OCI-LY7 (cell line): ENCODE measurements around the gene HHEX. TPM values are rescaled to one million over a fixed set of nuclear protein-coding genes. Genes with fewer than 3 reads are reported as not detected.

ENCODE experiments used
- BruUV-seq: library from RNA; stranded (reverse); fragments of 400-500 nt; replicated peaks from 2 replicates; lab custom pipeline; 2021; lab: Mats Ljungman, UMichigan
- CTCF ChIA-PET: fragments of 300-600 bp; sonication (Branson Sonifier 250); formaldehyde crosslinking; loops from one replicate; lab custom pipeline; 2022; ENCODE audit warnings: antibody characterized with exemption; ENCODE audit not compliant: unreplicated experiment; lab: Charles Lee
- POLR2A ChIA-PET: fragments of 300-600 bp; sonication (Branson Sonifier 250); formaldehyde crosslinking; loops from one replicate; lab custom pipeline; 2022; ENCODE audit warnings: antibody characterized with exemption; lab: Charles Lee
- DNase-seq: peaks from one replicate; pipeline ENCODE4 v3.0.0-alpha.2; 2015; ENCODE audit warnings: low spot score
- H2AFZ ChIP-seq: fragments of 200-600 bp; sonication (generic), shearing (Covaris generic); 2 replicates; pipeline ENCODE4 v1.6.1; 2014; ENCODE audit warnings: mild to moderate bottlenecking, antibody characterized with exemption, low read length, moderate library complexity
- H3K27ac ChIP-seq: fragments of 200-600 bp; sonication (generic); 2 replicates; pipeline ENCODE4 v1.5.1; 2014; ENCODE audit warnings: mixed run types, low read depth, mild to moderate bottlenecking, moderate library complexity, low read length, inconsistent platforms; ENCODE audit not compliant: poor library complexity, severe bottlenecking
- H3K36me3 ChIP-seq: fragments of 200-600 bp; sonication (generic); 2 replicates; pipeline ENCODE4 v1.6.1; 2014; ENCODE audit warnings: mild to moderate bottlenecking, antibody characterized with exemption, low read length, moderate library complexity, mixed read lengths; ENCODE audit not compliant: insufficient read depth
- H3K4me1 ChIP-seq: fragments of 200-600 bp; sonication (generic); 2 replicates; pipeline ENCODE4 v1.5.1; 2014; ENCODE audit warnings: mild to moderate bottlenecking, low read length; ENCODE audit not compliant: insufficient read depth, poor library complexity, severe bottlenecking
- H3K4me2 ChIP-seq: fragments of 200-600 bp; sonication (generic); 2 replicates; pipeline ENCODE4 v1.6.1; 2014; ENCODE audit warnings: mild to moderate bottlenecking, low read length
- H3K4me3 ChIP-seq: fragments of 200-600 bp; sonication (generic); 2 replicates; pipeline ENCODE4 v1.5.1; 2014; ENCODE audit warnings: mild to moderate bottlenecking, low read depth, low read length; ENCODE audit not compliant: poor library complexity, severe bottlenecking
- H3K79me2 ChIP-seq: fragments of 200-600 bp; sonication (generic); 2 replicates; pipeline ENCODE4 v1.6.1; 2016; ENCODE audit warnings: low read depth, mild to moderate bottlenecking, low read length, moderate library complexity, mixed read lengths; ENCODE audit not compliant: insufficient read depth
- H3K9me2 ChIP-seq: fragments of 200-600 bp; sonication (generic); 2 replicates; pipeline ENCODE4 v1.6.1; 2016; ENCODE audit warnings: mild to moderate bottlenecking, low read length, mixed read lengths; ENCODE audit not compliant: insufficient read depth
- H3K9me3 ChIP-seq: fragments of 200-600 bp; sonication (generic); 2 replicates; pipeline ENCODE4 v1.6.1; 2014; ENCODE audit warnings: mild to moderate bottlenecking, mixed run types, low read length, mixed read lengths
- H4K20me1 ChIP-seq: fragments of 200-600 bp; sonication (generic); 2 replicates; pipeline ENCODE4 v1.6.1; 2014; ENCODE audit warnings: mild to moderate bottlenecking, antibody characterized with exemption, low read length, moderate library complexity, mixed read lengths; ENCODE audit not compliant: insufficient read depth
- EZH2phosphoT487 ChIP-seq: fragments of 200-600 bp; sonication (generic); IDR thresholded peaks from 2 replicates; pipeline ENCODE4 v1.6.1; 2018; ENCODE audit warnings: low read depth, borderline replicate concordance, mild to moderate bottlenecking, mixed run types, antibody characterized with exemption, low read length, moderate library complexity, mixed read lengths
- intact Hi-C: fragments of 100-400 bp; cut with micrococcal nuclease; formaldehyde crosslinking; loops from one replicate; pipeline ENCODE4 v1.10.0; 2022; ENCODE audit not compliant: unreplicated experiment
- total RNA-seq, 2 experiments: library from RNA; depleted of rRNA in 1 of 2; stranded (reverse); fragments of >200 nt in 1 of 2; shearing (Covaris generic) in 1 of 2; gene quantifications; 2 replicates each; pipeline ENCODE4 v1.2.3, GENCODE V29; 2014 to 2022
- TF ChIP-seq, protein P1 (sequence below): fragments of 200-600 bp; sonication (generic); conservative IDR thresholded peaks from 2 replicates; pipeline ENCODE4 v1.5.1; 2014; ENCODE audit warnings: mild to moderate bottlenecking, antibody characterized with exemption, low read length, moderate library complexity, mixed read lengths

HHEX gene
- total RNA-seq, 2 experiments from 2014 or later = 1.6 to 2.8 TPM

DNA sequence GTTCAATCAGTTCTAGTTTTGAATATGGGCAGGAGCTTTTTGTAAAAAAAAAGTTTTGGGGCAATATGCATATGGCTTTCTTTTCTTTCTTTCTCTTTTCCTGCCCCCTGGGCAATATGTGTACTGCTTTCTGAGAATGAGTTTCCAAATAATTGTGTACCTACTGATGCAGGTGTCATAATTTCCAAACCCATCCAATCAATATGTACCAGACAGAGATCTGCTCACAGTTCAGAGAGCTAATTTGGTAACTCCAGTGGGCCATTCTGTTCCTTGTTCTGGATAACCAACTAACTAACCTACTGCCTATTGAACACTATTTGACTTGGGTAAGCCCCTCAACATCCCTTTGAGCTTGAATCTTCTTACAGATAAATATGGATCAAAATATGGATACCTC lies 32.6 kb downstream of the HHEX start:
- H3K4me2 ChIP-seq = no peak overlapping the region
- ChIA-PET CTCF (no interaction called here), POLR2A (interaction anchor here (0.8 to 4.8 kb wide), 9 partner anchors 10 to 35 kb away, joined by 3 to 30 read pairs (median 4); no protein-coding TSS in a partner anchor)
- no peak overlapping the region; the same call in 1 of the 2 replicates for H2AFZ ChIP-seq
- no peaks in the 10 kb centered on the region for H3K9me3 ChIP-seq
- H3K36me3 ChIP-seq = no peaks in the 10 kb centered on the region
- no peaks in the 10 kb centered on the region for H3K9me2 ChIP-seq
- H3K4me3 ChIP-seq = no peak overlapping the region
- intact Hi-C loops = no loop called here
- H3K79me2 ChIP-seq = no peaks in the 10 kb centered on the region
- H4K20me1 ChIP-seq = no peaks in the 10 kb centered on the region
- H3K4me1 ChIP-seq = peaks cover 47% of the 10 kb centered on the region
- BruUV-seq = no TSS peak
- H3K27ac ChIP-seq = no peak overlapping the region
- no peak for DNase-seq
- TF ChIP-seq EZH2phosphoT487 = no peak
- TF ChIP-seq, protein P1, sequence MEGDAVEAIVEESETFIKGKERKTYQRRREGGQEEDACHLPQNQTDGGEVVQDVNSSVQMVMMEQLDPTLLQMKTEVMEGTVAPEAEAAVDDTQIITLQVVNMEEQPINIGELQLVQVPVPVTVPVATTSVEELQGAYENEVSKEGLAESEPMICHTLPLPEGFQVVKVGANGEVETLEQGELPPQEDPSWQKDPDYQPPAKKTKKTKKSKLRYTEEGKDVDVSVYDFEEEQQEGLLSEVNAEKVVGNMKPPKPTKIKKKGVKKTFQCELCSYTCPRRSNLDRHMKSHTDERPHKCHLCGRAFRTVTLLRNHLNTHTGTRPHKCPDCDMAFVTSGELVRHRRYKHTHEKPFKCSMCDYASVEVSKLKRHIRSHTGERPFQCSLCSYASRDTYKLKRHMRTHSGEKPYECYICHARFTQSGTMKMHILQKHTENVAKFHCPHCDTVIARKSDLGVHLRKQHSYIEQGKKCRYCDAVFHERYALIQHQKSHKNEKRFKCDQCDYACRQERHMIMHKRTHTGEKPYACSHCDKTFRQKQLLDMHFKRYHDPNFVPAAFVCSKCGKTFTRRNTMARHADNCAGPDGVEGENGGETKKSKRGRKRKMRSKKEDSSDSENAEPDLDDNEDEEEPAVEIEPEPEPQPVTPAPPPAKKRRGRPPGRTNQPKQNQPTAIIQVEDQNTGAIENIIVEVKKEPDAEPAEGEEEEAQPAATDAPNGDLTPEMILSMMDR = no peak

DNA sequence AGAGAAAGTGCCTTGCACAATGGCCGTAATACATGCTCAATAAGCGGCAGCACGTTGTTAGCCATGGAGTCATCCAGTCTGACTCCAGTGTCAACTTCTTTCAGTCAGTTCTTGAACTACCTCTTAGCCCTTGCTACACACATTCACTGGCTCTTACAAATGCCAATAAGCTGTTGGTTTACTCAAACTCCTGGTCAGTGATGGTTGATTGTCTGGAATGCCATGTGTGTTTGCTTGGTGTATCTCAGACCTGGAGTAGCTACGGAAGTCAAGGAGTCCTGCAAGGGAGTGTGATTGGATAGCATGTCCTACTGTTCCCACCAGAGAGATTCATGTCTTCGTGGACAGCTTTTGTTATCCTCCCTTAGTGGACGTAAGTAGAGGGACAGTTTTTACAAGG lies 37.4 kb downstream of the HHEX start:
- no peaks in the 10 kb centered on the region for H3K36me3 ChIP-seq
- no peak overlapping the region for H3K27ac ChIP-seq
- no peaks in the 10 kb centered on the region for H3K79me2 ChIP-seq
- BruUV-seq = no TSS peak
- H3K4me3 ChIP-seq = no peak overlapping the region
- H3K9me3 ChIP-seq = no peaks in the 10 kb centered on the region
- no peak overlapping the region for H3K4me2 ChIP-seq
- ChIA-PET CTCF (no interaction called here), POLR2A (interaction anchor here (0.6 to 4.3 kb wide), 12 partner anchors 7 to 82 kb away, joined by 3 to 16 read pairs (median 4); no protein-coding TSS in a partner anchor)
- H4K20me1 ChIP-seq = no peaks in the 10 kb centered on the region
- H2AFZ ChIP-seq = no peak overlapping the region
- no peak for DNase-seq
- intact Hi-C loops = no loop called here
- no peaks in the 10 kb centered on the region for H3K9me2 ChIP-seq
- TF ChIP-seq, protein P1 = no peak
- TF ChIP-seq EZH2phosphoT487 = no peak
- peaks cover 62% of the 10 kb centered on the region for H3K4me1 ChIP-seq

DNA sequence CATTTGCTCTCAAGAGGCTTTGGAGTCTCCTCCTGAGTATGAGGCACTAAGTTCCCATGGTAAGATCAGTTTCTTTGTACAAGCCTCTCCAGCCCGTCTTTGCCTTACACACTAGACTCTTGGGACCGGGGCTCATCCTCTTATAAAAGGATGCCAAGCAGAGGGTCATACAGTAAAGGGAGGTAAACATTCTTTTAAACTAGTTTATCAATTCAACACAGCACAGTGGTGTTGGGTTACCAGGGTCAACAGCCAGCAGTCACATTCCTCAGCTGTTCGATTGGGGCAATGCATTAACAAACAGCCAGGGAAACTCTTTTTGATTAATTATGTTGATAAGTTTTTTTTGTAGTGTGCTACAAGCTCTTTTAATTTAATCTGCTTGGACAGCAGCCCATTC lies 37.8 kb downstream of the HHEX start:
- intact Hi-C loops = no loop called here
- POLR2A ChIA-PET = interaction anchor here (0.6 to 4.3 kb wide), 9 partner anchors 8 to 61 kb away, joined by 3 to 20 read pairs (median 5); no protein-coding TSS in a partner anchor
- H3K4me2 ChIP-seq = peak overlapping the region; percentile 67; the same call in 1 of the 2 replicates

More for the DNA sequence above, 37.8 kb downstream of the HHEX start:
- H2AFZ ChIP-seq = no peak overlapping the region
- H3K9me3 ChIP-seq = no peaks in the 10 kb centered on the region
- H3K4me3 ChIP-seq = no peak overlapping the region
- CTCF ChIA-PET = no interaction called here
- no peaks in the 10 kb centered on the region for H4K20me1 ChIP-seq
- no peak overlapping the region for H3K27ac ChIP-seq
- H3K4me1 ChIP-seq = peaks cover 62% of the 10 kb centered on the region
- no peak for TF ChIP-seq EZH2phosphoT487
- TF ChIP-seq, protein P1 = no peak
- no peaks in the 10 kb centered on the region for H3K36me3 ChIP-seq
- DNase-seq = no peak
- no peaks in the 10 kb centered on the region for H3K79me2 ChIP-seq
- BruUV-seq = no TSS peak
- no peaks in the 10 kb centered on the region for H3K9me2 ChIP-seq
